HG02678 (cell line): Measurements from ENCODE around the gene ABL2.
"Not testable (repeated sequence)": the region's sequence is repeated elsewhere in the genome, so short reads cannot be mapped to it uniquely, and the experiment has no call there.

Experiments
- ATAC-seq: cut with Tn5 transposase; IDR thresholded peaks from one replicate; pipeline ENCODE4 v1.9.1; 2021; ENCODE audit warnings: mild to moderate bottlenecking, moderate library complexity; ENCODE audit not compliant: unreplicated experiment

ABL2 gene

GRCh38 chr1:179141592-179142251 lies 87.8 kb downstream of the ABL2 start:
- no peak for ATAC-seq

- ATAC-seq = not testable (repeated sequence)
These were observed 90.7 kb downstream of the ABL2 start for GRCh38 chr1:179138755-179139154.

GRCh38 chr1:179137617-179138255 lies 91.7 kb downstream of the ABL2 start:
- no peak for ATAC-seq

- ATAC-seq = not testable (repeated sequence)
These were observed 93.8 kb downstream of the ABL2 start for GRCh38 chr1:179135707-179136106.

- not testable (repeated sequence) for ATAC-seq
These were observed 94.3 kb downstream of the ABL2 start for GRCh38 chr1:179135168-179135567.

GRCh38 chr1:179129702-179130473 lies 99.6 kb downstream of the ABL2 start:
- peak; percentile 99 for ATAC-seq

- ATAC-seq = no peak
These were observed 101.0 kb downstream of the ABL2 start for GRCh38 chr1:179128520-179128919.

GRCh38 chr1:179127163-179127895 lies 102.1 kb downstream of the ABL2 start:
- no peak for ATAC-seq

GRCh38 chr1:179126338-179127060 lies 103.0 kb downstream of the ABL2 start:
- ATAC-seq = no peak

- no peak for ATAC-seq
These were observed 104.6 kb downstream of the ABL2 start for GRCh38 chr1:179124873-179125272.

GRCh38 chr1:179121159-179121938 lies 108.1 kb downstream of the ABL2 start:
- no peak for ATAC-seq

- no peak for ATAC-seq
These were observed 108.7 kb downstream of the ABL2 start for GRCh38 chr1:179120736-179121135.

GRCh38 chr1:179119513-179119912 lies 110.0 kb downstream of the ABL2 start:
- no peak for ATAC-seq

- no peak for ATAC-seq
These were observed 114.3 kb downstream of the ABL2 start for GRCh38 chr1:179115181-179115580.

GRCh38 chr1:179108644-179109043 lies 120.8 kb downstream of the ABL2 start:
- no peak for ATAC-seq

- ATAC-seq = no peak
These were observed 121.5 kb downstream of the ABL2 start for GRCh38 chr1:179107706-179108629.

- ATAC-seq = no peak
These were observed 124.1 kb downstream of the ABL2 start for GRCh38 chr1:179105393-179105792.

- ATAC-seq = no peak
These were observed 124.7 kb downstream of the ABL2 start for GRCh38 chr1:179104611-179105250.
